ENCODE data around the gene LRRC4B.
A peak's percentile ranks its signal among the peaks of the same experiment; 100 is the strongest.

Gene LRRC4B

GRCh38 chr19:50518091-50519005 is 49.9 kb downstream of the LRRC4B start:
- no peak for DNase-seq

GRCh38 chr19:50517704-50518075 is 50.5 kb downstream of the LRRC4B start:
- no peak for DNase-seq

- DNase-seq, result no peak
Measured at GRCh38 chr19:50516964-50517703, 51.1 kb downstream of the LRRC4B start.

GRCh38 chr19:50516456-50516855 is 51.8 kb downstream of the LRRC4B start:
- no peak for DNase-seq

GRCh38 chr19:50515168-50515561 is 53.1 kb downstream of the LRRC4B start:
- no peak for DNase-seq

- DNase-seq, result peak in 1 of 2 experiments; percentile 11
Measured at GRCh38 chr19:50514346-50515167, 53.7 kb downstream of the LRRC4B start.

GRCh38 chr19:50513746-50514345 is 54.4 kb downstream of the LRRC4B start, which contains the start of gene ASPDH:
TSS of gene ASPDH (minus strand) at chr19:50513913. CDS start at chr19:50513823, 90 bp downstream.
- no peak for DNase-seq

DNA sequence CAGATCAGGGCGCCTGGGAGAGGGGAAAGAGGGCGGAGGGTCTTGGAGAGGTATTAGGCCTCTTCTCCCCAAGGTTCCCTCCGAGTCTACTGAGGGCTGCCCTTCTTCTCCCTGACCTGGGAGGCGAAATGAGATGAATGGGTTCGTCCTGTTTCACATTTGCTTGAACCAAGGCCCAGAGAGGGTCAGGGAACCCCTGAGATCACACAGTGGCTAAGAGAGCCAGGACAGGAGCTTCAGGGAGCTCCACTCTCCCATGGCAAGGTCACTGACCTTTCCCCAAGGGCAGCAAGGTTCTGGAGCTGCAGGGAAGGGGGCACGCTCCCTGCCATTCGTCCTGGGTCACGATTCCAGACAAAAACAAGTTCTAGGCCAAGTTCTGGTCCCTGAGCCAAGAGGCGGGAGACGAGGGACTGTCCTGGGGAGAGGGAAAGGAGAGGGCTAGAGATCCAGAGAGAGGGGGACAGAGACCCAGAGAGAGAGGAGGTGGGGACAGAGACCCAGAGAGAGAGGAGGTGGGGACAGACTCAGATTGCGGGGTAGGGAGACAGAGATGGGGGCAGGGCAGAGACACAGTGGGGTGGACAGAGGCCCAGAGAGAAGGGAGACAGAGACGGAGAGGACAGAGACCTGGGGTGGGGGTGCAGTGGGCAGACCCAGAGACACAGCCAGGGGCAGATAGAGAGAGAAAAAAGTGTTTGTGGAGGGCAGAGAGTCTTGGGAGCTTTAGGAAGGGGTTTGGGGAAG is 55.1 kb downstream of the LRRC4B start:
- DNase-seq, result no peak

DNA sequence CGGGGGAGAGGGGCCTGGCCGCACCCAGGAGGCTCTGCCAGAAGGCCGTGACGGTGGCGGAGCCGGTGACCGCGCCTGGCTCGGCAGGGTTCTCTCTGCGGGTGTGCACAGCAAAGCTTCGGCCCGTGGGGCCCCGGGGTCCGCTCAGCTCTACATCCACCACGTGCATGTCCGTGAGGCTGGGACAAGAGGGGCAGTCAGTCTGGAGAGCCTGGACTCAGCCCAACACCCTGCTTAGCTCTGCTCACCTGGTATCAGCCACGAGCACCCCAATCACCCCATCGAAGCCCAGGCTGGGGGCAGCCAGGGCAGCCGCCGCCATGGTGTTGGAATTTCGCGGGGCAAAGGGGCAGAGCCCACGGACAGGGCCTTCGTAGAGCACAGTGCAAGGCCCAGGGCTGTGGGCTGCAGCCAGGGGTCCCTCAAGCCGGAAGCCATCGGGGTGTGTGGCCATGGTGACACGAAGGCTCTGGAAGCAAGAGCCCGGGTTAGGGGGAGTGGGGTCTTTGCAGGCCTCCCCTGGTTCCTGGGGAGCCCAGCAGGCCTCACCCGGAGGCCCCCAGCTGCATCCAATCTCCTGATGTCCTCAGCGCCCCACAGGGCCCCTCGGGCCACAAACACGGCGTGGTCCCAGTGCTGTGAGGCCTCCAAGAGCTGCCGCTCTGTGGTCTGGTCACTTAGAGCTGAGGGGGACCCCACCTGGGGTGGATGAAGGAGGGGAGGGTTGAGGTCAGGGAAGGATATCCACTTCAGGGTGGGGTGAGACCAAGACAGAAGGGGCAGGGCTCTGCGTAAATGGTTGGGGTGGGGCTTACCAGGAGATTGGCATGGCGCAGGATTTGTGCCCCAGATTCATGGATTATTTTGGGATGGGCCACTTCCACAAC is 55.9 kb downstream of the LRRC4B start:
- DNase-seq, result no peak

GRCh38 chr19:50511069-50511822 is 57.0 kb downstream of the LRRC4B start, which contains the start of gene JOSD2:
TSS of gene JOSD2 (minus strand) at chr19:50511191. CDS start at chr19:50510431, 760 bp downstream.
- peak; percentile 96 to 99 for DNase-seq

DNA sequence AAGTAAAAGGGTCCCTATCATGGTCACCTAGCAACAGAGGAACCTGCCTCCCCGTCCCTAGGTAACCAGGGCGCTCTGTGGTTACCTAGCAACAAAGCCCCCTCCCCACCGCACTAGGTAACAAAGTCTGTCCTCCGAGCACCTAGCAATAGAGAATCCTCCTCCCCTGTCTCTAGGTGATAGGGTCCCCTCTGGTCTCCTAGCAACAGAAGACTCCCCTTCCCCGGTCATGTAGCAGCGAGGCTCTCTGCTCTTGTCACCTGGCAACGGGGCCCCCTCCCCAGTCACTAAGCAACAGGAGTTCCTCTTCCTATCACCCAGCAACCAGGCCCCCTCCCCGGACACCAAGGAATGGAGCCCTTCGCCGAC is 57.6 kb downstream of the LRRC4B start:
- peak; percentile 87 to 91 for DNase-seq

DNA sequence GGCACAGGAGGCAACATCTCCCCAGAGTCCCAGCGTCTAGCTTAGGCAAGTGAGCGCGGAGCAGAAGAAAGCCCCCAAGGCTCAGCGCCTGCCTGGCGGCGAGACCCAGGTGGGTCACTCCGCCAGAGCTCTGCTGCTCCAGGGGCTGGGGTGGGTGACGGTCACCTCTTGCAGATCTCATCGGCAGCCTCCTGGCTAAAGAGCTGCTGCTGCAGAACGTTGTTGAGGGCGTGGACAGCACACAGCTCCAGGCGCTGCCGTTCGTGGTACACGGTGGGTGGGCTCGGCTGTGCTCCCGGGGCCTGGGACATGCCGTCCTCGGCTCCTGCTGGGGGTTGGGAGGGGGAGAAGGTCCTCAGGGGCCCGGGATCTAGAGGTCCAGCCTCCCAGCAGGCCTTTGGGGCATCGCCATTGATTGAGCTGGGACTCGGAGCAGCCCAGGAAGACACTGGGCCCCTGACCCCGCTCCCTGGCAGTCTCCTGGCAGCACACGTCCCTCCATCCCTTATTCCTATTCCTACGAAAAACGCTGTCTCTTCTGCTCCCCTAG is 58.0 kb downstream of the LRRC4B start:
- DNase-seq, result no peak

- DNase-seq, result no peak
Measured at GRCh38 chr19:50509366-50509765, 58.9 kb downstream of the LRRC4B start.

- no peak for DNase-seq
Measured at GRCh38 chr19:50508843-50509190, 59.4 kb downstream of the LRRC4B start.

- DNase-seq, result no peak
Measured at GRCh38 chr19:50507376-50507775, 60.9 kb downstream of the LRRC4B start.

DNA sequence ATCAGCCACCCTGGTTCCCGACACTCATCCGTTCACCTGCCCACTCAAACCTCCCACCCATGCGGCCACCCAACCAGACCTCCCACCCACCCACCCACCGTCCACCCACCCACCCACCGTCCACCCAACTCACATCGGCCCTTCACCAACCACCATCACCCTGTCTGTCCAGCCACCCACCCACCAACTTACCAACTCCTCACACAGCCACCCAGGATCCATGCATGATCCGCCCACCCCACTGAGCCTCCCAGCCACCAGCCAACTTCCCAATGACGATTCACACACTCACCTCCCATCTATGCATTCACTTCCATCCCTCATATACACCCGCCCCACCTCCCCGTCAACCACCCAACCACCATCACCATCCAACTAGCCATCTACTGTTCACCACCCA is 61.5 kb downstream of the LRRC4B start:
- no peak for DNase-seq

DNA sequence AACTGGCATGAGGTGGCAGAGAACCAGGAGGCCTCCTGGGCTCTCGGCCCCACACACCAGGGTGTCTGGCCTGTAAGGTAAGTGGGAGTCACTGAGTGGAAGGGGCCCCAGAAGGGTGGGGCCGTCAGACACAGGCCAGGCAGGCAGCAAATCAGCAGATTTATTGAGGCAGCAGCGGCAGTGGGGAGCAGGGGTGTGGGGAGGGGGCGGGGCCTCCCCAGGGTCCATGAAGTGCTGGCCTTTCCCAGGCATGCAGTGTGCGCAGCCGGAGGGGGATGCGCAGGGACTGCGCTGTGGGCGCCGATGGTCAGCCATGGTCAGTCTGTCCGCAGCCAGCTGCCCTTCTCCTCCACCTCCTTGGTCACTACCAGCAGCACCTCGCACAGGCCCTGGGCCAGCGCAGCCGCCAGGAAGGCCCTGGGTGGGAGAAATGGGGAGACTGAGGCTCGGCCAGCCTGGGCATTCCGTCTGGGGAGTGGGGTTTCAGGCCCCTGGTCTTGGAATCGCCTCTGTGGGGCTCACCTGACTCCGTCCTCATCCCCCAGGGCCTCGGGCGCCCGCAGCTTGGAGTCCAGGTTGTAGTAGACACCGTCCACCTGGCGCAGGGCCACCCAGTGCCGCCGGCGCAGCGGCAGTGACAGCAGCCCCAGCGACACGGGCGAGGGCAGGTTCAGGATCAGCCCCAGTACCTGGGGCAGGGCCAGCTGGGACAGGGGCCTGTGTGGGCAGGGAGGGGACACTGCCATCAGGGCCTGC is 62.2 kb downstream of the LRRC4B start:
- no peak for DNase-seq

DNA sequence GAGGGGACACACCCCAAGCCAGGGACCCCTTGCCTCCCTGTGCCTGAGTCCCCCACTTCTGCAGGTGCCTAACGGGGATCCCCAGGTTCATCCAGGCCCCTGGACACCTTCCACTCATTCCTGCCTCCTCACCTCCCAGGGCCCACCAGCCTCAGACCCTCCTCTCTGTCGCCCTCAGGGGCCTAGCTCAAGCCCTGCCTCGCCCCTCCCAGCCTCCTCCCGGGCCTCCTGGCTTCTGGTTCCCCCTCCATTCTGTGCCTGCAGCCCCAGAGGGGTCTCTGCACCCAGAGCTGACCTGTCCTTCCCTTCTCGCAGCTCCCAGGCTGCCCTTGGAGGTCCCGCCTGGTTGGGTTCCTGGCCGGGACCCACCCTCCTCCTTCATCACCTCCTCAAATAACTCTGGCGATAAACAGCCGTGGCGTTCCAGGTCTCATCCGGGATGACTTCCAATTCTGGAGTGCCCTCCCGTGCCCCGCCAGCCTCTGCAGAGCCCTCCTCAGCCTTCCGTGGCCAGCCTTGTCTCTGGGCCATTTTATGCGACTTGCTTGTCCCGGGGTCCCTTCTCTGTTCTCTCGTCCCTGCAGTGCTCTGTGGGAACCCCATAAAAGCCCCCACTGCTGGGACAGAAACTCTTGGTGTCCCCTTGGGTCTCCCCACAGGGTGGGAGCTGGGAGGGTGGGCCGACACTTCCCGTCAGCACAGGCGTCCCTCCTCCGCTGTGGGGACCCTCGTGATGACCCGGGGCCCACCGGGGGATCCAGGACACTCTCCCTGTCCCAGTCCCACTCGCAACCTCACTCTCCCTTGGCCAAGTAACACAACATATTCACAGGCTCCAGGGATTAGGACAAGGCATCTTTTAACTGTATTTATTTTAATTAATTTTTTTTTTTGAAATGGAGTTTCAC is 66.4 kb downstream of the LRRC4B start:
- no peak for DNase-seq
